Mesenchymal stem cell (in vitro differentiated cells and primary cell): ENCODE data around the gene ZNF324.

ENCODE experiments used
- DNase-seq: peaks from one replicate; pipeline ENCODE4 v3.0.0-alpha.2; 2013
- H2AFZ ChIP-seq: one replicate; pipeline ENCODE4 v1.6.1; 2013; ENCODE audit warnings: low read depth, mild to moderate bottlenecking, control low read depth, inconsistent platforms, low read length, moderate library complexity
- H2AK5ac ChIP-seq: 2 replicates; pipeline ENCODE4 v1.6.1; 2013; ENCODE audit warnings: low read length, moderate library complexity, mild to moderate bottlenecking, inconsistent platforms; ENCODE audit not compliant: severe bottlenecking
- H2BK120ac ChIP-seq: one replicate; pipeline ENCODE4 v1.6.1; 2013; ENCODE audit warnings: low read depth, mild to moderate bottlenecking, inconsistent platforms, low read length, moderate library complexity
- H2BK12ac ChIP-seq, 2 experiments: one replicate each; pipeline ENCODE4 v1.6.1; 2013; ENCODE audit warnings: inconsistent platforms in 2 of 2, low read length in 2 of 2, mild to moderate bottlenecking in 2 of 2, moderate library complexity in 2 of 2, control low read depth in 1 of 2
- H2BK15ac ChIP-seq: one replicate; pipeline ENCODE4 v1.6.1; 2013; ENCODE audit warnings: mild to moderate bottlenecking, low read depth, inconsistent platforms; ENCODE audit not compliant: poor library complexity, severe bottlenecking
- H2BK5ac ChIP-seq: 2 replicates; pipeline ENCODE4 v1.6.1; 2013; ENCODE audit warnings: low read depth, mild to moderate bottlenecking, low read length, control low read depth, inconsistent platforms; ENCODE audit not compliant: poor library complexity, severe bottlenecking
- H3K14ac ChIP-seq, 2 experiments: one replicate each; pipeline ENCODE4 v1.6.1; 2013; ENCODE audit warnings: inconsistent platforms in 2 of 2, low read length in 2 of 2, control low read depth in 1 of 2, mild to moderate bottlenecking in 1 of 2, moderate library complexity in 1 of 2
- H3K18ac ChIP-seq, 2 experiments: one replicate each; pipeline ENCODE4 v1.6.1; 2013; ENCODE audit warnings: inconsistent platforms in 2 of 2, low read length in 2 of 2, control low read depth in 1 of 2, low read depth in 1 of 2, mild to moderate bottlenecking in 1 of 2
- H3K23ac ChIP-seq, 2 experiments: one replicate each; pipeline ENCODE4 v1.6.1; 2013; ENCODE audit warnings: inconsistent platforms in 2 of 2, low read length in 2 of 2, mild to moderate bottlenecking in 2 of 2, moderate library complexity in 2 of 2, control low read depth in 1 of 2
- H3K27ac ChIP-seq: 2 replicates; pipeline ENCODE4 v1.5.1; 2013; ENCODE audit warnings: mild to moderate bottlenecking, moderate library complexity, low read length, control low read depth, inconsistent platforms; ENCODE audit not compliant: poor library complexity, severe bottlenecking
- H3K27me3 ChIP-seq, 2 experiments: 2 replicates each; pipeline versions ENCODE4 v1.6.1 to v1.7.0; 2013; ENCODE audit warnings: low read length in 2 of 2, mild to moderate bottlenecking in 2 of 2, moderate library complexity in 2 of 2, control low read depth in 1 of 2, inconsistent platforms in 1 of 2; ENCODE audit not compliant: control insufficient read depth in 1 of 2, insufficient read depth in 1 of 2
- H3K36me3 ChIP-seq, 2 experiments: 2 replicates each; pipeline versions ENCODE4 v1.6.1 to v1.7.0; 2013; ENCODE audit warnings: low read length in 2 of 2, control low read depth in 1 of 2, inconsistent platforms in 1 of 2, low read depth in 1 of 2, mild to moderate bottlenecking in 1 of 2; ENCODE audit not compliant: insufficient read depth in 2 of 2, control insufficient read depth in 1 of 2
- H3K4ac ChIP-seq, 2 experiments: one replicate each; pipeline ENCODE4 v1.6.1; 2013; ENCODE audit warnings: inconsistent platforms in 2 of 2, low read length in 2 of 2, mild to moderate bottlenecking in 2 of 2, moderate library complexity in 2 of 2, control low read depth in 1 of 2, low read depth in 1 of 2
- H3K4me1 ChIP-seq: 2 replicates; pipeline ENCODE4 v1.6.1; 2013; ENCODE audit warnings: low read depth, low read length, control low read depth; ENCODE audit not compliant: control insufficient read depth, insufficient read depth
- H3K4me2 ChIP-seq: 2 replicates; pipeline ENCODE4 v1.6.1; 2013; ENCODE audit warnings: low read length, mild to moderate bottlenecking, inconsistent platforms; ENCODE audit not compliant: poor library complexity, severe bottlenecking
- H3K4me3 ChIP-seq, 2 experiments: 2 replicates each; pipeline versions ENCODE4 v1.5.1 to v1.7.0; 2013; ENCODE audit warnings: low read length in 2 of 2, mild to moderate bottlenecking in 2 of 2, control low read depth in 1 of 2, low read depth in 1 of 2; ENCODE audit not compliant: insufficient read depth in 1 of 2
- H3K79me1 ChIP-seq: replicated peaks from 2 replicates; pipeline ENCODE4 v1.6.1; 2013; ENCODE audit warnings: mild to moderate bottlenecking, control low read depth, low read length, inconsistent platforms; ENCODE audit not compliant: poor library complexity, severe bottlenecking
- H3K9ac ChIP-seq: 2 replicates; pipeline ENCODE4 v1.7.0; 2013; ENCODE audit warnings: mild to moderate bottlenecking, low read length, moderate library complexity
- H3K9me3 ChIP-seq: 2 replicates; pipeline ENCODE4 v1.7.0; 2013; ENCODE audit warnings: mild to moderate bottlenecking, low read length; ENCODE audit not compliant: control insufficient read depth
- H4K8ac ChIP-seq: one replicate; pipeline ENCODE4 v1.6.1; 2013; ENCODE audit warnings: inconsistent platforms, mild to moderate bottlenecking, low read length, moderate library complexity
- H4K91ac ChIP-seq: one replicate; pipeline ENCODE4 v1.6.1; 2013; ENCODE audit warnings: mild to moderate bottlenecking, low read length, inconsistent platforms
- WGBS: methylation state at CpG from one replicate; pipeline ENCODE4 v1.1.7; 2013; ENCODE audit warnings: mixed read lengths; 5-methylcytosine and 5-hydroxymethylcytosine counted together

Gene ZNF324

DNA sequence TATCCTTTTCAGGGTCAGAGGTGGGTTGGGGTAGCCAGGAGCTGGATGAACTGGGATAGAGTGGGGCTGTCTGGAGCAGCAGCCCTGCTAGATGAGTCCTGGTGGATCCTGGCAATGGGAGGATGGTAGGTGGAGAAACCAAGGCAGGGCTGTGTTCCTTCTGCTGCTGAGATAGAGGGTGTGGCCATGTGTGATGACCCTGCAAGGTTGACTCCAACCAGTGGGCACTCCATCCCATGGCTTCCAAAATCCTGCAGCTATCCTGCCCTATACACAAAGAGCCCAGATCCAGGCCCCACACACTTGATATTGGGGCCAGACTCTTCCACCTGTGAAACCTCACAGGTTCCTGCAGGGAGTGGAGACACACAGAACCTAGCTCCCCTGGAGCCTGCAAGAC lies 6.9 kb downstream of the ZNF324 start:
- Histone ChIP-seq H3K9me3 (no peaks in the 10 kb centered on the region), H2BK120ac (no peak overlapping the region), H4K8ac (no peak overlapping the region), H2AK5ac (no peak overlapping the region), H3K14ac (no peak overlapping the region), H3K4me2 (no peak overlapping the region), H3K18ac (no peak overlapping the region), H2BK5ac (no peak overlapping the region), H3K23ac (no peak overlapping the region), H4K91ac (no peak overlapping the region), H3K4me1 (peaks cover 34% of the 10 kb centered on the region), H3K9ac (peak overlapping the region; percentile 97), H2BK15ac (no peak overlapping the region), H3K36me3 (peaks cover 47 to 59% of the 10 kb centered on the region in 2 experiments), H2AFZ (no peak overlapping the region), H3K27me3 (no peaks in the 10 kb centered on the region), H2BK12ac (no peak overlapping the region), H3K4me3 (no peak overlapping the region), H3K4ac (no peak overlapping the region), H3K27ac (no peak overlapping the region), H3K79me1 (peaks cover 38% of the 10 kb centered on the region)
- DNase-seq, result no peak

DNA sequence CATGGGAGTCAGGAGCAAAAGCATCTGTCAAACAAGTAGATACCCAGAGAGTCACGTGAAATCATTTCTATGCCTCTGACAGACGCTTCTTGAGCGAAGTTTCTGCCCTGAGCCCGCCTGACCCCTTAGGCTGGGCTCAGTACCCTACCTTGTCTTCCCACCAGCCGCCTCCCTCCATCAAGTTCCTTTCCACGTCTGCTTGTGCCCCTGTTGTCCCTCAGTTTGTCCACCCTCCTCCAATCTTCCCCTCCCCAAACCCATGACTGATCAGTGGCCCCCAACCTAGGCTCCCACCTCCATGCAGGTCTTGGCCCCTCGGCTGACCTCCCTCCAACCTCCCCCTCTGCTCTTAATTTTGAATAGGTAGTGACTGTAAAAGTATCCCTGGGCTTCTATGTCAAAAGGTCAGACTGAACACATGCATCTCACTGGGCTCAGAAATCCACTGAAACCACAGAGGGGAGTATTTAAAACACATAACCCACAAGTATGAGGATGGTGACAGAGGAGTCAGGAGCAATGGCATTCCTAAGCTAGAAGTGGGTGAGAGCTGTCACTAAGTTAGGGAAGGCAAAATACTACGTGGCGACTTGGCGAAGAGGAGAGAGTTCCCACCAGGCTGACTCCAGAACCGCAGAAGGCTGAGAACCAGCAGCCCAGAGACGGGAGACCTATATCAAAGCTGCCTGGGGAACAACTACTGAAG lies 7.6 kb downstream of the ZNF324 start:
- no peak overlapping the region for H2BK12ac ChIP-seq
- peak overlapping the region in 1 of 2 experiments; percentile 49 for H3K14ac ChIP-seq
- peaks cover 33% of the 10 kb centered on the region for H3K79me1 ChIP-seq
- no peak overlapping the region for H4K91ac ChIP-seq
- H3K9ac ChIP-seq, result peak overlapping the region; percentile 97
- 90% methylated on average over 12 of the region's 12 CpGs for whole genome bisulfite sequencing
- no peak overlapping the region for H2BK120ac ChIP-seq
- peaks cover 51 to 60% of the 10 kb centered on the region in 2 experiments for H3K36me3 ChIP-seq
- no peak overlapping the region for H2BK15ac ChIP-seq
- H3K4me1 ChIP-seq, result peaks cover 30% of the 10 kb centered on the region
- H2BK5ac ChIP-seq, result no peak overlapping the region
- H3K27me3 ChIP-seq, result no peaks in the 10 kb centered on the region
- no peak overlapping the region for H4K8ac ChIP-seq
- H3K23ac ChIP-seq, result no peak overlapping the region
- H3K9me3 ChIP-seq, result no peaks in the 10 kb centered on the region
- no peak overlapping the region for H3K4me2 ChIP-seq
- H2AFZ ChIP-seq, result no peak overlapping the region
- no peak overlapping the region for H3K4ac ChIP-seq
- peak; percentile 91 for DNase-seq
- H3K27ac ChIP-seq, result peak overlapping the region; percentile 93
- no peak overlapping the region for H2AK5ac ChIP-seq
- peak overlapping the region; percentile 23 to 91 for H3K4me3 ChIP-seq
- no peak overlapping the region for H3K18ac ChIP-seq

DNA sequence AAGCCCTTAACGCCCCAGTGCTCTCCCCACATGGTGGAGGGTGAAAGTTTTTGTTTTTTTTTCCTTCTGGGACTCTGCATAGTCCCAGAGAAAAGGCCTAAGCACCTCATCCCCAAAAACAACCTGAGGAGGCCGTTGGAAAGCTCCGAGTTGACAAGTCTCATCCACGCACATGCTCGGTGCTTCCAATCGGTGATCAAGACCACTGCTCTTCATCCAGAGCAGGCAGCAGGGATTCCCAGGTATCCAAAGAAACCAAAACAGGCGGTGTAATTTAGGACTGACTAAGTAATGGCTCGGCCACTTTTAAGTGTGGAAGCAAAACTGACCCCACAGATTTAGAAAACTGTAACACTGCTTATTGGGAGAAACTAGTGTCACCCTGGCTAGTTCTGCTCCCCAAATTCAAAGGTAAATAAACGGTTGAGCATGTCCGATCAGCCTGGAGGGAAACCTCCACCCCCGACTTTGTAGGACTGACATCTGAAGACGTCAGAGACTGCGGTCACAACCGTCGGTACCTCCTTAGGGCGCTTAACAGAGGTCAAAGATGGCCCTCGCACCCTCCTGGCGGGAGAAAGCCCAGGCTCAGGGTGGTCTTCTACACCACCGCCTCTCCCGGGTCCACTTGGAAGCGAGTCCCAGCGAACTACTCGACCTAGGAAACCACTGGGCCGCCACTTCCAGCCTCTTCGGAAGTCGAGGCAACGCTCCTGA lies 8.3 kb downstream of the ZNF324 start:
- DNase-seq, result no peak
- no peak overlapping the region for H3K14ac ChIP-seq
- H3K23ac ChIP-seq, result no peak overlapping the region
- H2AK5ac ChIP-seq, result no peak overlapping the region
- no peak overlapping the region for H4K91ac ChIP-seq
- H3K27ac ChIP-seq, result peak overlapping the region; percentile 93
- H3K36me3 ChIP-seq, result peaks cover 48 to 60% of the 10 kb centered on the region in 2 experiments
- peak overlapping the region; percentile 44 to 71 for H3K18ac ChIP-seq
- H3K27me3 ChIP-seq, result no peaks in the 10 kb centered on the region
- H2BK12ac ChIP-seq, result peak overlapping the region; percentile 70 to 82
- peak overlapping the region; percentile 97 for H3K9ac ChIP-seq
- peak overlapping the region; percentile 60 to 91 for H3K4me3 ChIP-seq
- peaks cover 30% of the 10 kb centered on the region for H3K4me1 ChIP-seq
- H3K79me1 ChIP-seq, result peaks cover 28% of the 10 kb centered on the region
- H2BK15ac ChIP-seq, result no peak overlapping the region
- H2BK120ac ChIP-seq, result no peak overlapping the region
- peak overlapping the region in 1 of 2 experiments; percentile 24 for H3K4ac ChIP-seq
- WGBS, result 35% methylated on average over 26 of the region's 27 CpGs
- peak overlapping the region; percentile 69 for H4K8ac ChIP-seq
- H3K4me2 ChIP-seq, result peak overlapping the region; percentile 83
- H2BK5ac ChIP-seq, result peak overlapping the region; percentile 36
- no peak overlapping the region for H2AFZ ChIP-seq
- no peaks in the 10 kb centered on the region for H3K9me3 ChIP-seq
